Stimulated activated CD8-positive, alpha-beta memory T cell treated with anti-CD3 and anti-CD28 coated beads, Interleukin-7, amount 100 ng/mL, for 48 hours (primary cell): ENCODE results near the gene RBP4.

Source experiments
- DNase-seq, 2 donors: peaks; one replicate each; pipeline ENCODE4 v3.0.0-alpha.2; 2020; ENCODE audit warnings: low read depth in 1 of 2; ENCODE audit errors: extremely low read depth in 1 of 2

The RBP4 gene

DNA sequence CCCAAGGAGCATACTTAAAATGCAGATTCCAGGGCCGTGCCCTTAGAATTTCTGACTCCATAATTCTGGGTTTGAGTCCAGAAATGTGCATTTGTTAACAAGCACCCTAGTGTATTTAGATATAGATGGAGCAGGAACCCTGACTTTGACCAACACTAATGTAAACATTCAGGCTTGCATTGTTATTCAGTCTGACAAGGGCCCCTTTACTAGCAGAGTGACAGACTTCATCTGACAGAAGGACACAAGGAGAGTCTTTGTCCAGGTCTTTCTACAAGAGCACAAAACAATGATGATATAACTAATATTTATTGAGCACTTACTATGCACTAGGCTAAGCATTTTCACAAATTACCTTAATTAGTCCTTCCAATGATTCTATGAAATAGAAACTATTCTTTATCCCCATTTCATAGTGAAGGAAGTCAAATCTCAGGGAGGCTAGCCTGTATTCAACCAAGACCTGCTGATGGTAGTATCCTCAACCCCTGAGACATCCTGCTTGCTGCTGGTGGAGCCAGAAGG lies 3.9 kb downstream of the RBP4 start:
- DNase-seq = no peak

DNA sequence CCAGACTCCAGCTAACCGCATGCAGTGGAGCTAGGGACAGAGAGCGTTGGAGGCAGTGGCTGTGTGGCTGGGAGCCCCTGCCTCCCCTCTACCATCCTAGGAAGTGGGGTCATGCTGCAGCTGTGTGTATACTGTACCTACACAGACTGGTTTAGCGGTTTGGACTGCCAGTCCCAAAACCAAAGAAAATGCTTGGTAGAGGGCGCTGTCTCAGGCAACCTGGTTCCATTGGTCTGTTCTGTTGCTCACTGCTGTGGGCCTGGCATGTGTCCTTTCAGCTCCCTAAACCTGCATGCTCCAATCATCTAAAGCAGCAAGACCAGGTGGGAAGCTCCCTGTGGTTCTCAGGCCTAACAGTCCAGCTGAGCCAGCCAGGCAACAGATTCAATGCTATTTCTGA lies 4.5 kb downstream of the RBP4 start:
- DNase-seq = no peak

DNA sequence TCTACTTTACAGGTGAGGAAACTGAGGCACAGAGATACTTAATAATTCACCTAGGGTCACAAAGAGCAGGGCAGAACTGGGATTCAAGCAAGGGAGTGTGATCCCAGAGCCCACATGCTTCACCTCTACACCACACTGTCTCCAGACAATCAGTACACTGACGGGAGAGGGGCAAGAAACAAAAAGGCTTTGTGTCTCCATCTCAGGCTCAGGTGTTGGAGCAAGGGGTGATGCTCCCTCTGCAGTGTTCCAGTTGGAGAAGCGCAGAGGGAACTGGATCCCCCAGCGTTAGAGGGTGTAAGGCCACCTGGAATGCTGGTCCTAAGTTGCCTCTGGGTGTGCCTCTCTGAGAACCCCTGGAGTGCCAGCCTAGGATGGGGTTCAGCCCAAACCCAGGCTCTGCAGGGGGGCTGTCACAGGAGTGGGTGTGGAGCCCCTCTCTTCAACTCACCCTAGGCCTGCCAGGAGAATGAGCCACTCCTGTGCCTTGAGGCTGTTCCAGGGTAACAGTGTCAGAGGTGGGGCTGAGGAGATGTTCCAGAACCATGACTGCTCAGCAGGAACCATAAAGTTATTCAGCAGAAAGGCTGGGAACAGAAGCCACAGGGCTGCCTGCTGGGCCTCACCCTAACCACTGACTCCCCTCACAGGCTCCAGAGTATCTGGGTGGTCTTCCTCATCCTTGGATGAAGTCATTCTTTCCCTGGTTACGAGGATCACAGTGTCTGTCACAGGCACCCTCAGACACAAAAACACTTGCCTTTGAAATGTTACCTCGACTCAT lies 5.5 kb downstream of the RBP4 start:
- no peak for DNase-seq

DNA sequence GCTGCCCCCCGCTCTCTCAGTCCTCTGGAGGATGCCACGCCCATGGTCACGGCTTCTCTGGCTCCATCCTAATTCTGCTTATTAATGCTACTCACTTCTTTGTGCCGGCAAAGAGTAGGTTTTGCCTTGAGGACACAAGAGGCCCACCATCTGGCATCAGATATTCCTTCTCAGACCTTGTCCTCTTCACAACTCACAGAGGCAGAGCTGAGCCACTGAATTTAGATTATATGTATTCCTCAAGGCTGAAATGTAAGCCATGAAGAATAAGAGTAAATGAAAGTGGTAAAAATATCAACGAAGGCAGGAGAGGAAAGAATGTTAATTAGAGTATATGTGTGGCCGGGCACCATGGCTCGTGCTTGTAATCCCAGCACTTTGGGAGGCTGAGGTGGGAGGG lies 6.5 kb downstream of the RBP4 start:
- DNase-seq = no peak

DNA sequence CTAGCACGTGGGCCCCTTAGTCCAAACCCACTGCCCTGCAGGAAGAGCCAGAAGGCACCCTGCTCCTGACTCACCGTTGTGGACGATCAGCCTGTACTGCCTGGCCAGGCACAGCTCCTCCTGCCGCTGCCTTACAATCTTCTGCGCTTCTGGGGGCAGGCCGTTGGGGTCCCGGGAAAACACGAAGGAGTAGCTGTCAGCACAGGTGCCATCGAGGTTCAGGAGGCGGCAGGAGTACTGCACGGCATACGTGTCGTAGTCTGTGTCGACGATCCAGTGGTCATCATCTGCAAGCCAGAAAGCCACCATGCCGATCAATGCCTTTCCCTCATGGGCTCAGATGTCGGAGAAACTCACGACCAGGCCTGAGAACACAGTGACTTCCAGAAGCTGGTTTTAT lies 7.3 kb downstream of the RBP4 start:
- DNase-seq = no peak

DNA sequence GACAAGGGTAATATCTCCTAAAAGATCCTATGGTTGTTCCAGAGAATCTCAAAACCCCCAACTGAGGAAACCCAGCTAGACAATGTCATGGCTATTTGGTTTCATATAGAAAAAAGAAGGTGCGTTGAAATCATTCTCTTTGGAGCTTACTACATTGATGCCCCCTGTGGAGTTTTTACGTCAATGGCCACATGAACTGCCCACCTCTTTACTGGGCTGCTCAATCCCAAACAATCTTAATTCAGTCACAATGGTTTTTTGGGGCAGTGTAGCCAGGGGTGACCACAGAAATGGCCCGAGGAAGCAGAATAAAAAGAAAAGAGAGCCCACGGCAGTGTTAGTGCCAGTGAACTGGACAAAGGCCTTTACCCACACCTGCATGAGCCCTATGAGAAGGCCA lies 7.8 kb downstream of the RBP4 start:
- no peak for DNase-seq

DNA sequence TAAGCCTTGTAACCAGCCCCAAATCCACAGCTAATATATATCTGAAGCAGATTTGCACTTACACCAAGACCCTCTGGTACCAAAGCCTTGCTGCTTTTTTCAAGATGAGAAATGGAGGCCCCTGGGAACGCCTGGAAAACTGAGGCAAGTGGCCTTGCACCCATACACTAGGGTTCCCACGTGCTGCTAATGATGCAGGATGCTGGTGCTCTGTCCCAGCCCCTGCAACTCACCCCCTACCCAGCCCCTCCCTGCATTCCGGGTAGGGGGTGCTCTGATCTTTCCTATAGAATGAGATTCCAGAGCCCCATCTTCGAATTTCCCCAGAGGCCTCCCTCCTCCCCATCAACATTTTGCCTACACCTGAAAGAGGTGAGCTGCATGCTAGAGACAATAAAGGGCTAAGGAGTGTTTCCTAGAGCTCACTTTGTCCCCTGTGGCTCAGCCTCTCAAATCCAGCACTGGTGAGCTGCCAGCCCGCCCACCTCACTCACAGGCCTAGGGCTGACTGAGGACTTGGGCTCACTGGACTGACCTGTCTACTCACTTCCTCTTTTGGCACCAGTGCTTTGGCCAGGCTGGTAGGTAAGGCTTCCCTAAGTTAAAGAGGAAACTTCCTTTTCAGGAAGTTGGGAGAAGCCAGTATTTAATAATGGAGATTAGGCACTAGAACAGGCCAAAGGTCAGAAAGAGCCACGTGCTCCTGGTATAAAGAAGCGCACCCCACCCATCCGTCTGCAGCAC lies 9.8 kb downstream of the RBP4 start:
- no peak for DNase-seq

DNA sequence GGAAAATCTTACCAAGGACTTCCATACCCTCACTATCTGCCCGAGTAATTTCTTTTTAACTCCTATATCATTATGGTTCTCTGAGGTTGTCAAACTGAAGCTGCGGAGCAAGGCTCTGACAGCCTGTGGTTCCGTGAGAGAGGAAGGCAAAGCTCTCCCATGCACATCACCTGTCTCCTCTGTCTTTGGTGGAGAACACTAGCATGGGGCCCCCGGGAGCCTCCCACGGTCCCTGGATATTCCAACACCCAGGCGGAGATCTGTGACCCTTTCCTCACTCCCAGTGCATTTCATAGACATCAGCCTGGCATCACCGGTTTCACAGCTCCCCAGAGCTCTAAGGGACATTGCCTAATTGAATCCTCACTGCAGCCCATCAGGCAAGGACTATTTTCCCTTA lies 10.4 kb downstream of the RBP4 start:
- no peak for DNase-seq

DNA sequence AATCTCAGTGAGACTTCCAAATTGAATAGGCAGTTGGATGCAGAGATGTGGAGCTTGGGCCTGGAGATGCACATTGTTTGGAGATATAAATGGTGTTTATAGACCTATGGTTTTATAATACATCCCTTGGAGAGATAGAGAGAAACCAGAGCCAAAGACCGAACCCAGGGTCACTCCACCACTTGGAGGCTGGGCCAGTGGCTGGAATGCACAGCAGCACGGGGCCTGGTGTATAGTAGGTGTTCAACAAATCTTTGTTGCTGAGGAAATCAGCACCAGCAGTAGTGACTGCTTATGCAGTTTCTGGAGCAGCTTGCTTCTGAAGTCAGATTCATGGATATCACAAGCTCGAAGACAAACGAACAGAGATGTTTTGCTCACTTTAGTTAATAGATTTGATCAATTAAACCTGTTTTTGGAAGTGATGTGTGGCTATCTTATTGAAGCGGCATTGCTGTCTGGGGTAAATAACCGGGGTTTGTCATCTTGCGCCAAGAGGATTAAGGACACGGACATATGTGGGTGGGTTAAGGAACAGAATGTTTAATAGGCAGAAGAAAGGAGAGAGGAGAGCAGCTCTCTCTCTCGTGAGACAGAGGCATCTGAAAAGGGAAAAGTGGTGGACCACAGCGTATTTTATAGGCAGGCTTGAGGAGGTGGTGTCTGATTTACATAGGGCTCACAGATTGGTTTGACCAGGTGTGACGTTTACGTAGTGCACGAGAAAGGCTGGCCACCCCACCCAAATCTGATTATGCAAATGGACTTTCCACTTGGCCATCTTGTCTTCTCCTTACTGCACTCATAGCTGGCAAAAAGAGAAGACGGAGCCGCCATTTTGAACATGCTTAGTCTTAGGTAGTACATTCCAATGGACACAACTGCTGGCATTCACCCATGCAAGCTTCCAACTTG lies 11.1 kb downstream of the RBP4 start:
- DNase-seq = no peak

DNA sequence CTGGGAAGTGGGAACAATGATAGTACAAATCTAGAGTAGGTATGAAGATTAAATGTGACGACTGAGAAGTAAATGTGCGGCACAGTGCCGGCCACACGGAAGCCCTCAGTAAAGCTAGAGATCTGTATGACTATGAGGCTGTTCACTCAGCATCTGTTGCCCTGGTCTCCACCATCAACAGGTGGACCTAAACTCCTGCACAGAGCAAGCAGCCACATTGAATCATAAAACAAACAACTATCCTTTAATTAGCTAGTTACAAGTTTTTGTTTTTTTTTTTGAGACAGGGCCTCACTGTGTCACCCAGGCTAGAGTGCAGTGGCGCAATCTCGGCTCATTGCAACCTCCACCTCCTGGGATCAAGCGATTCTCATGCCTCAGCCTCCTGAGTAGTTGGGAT lies 16.6 kb downstream of the RBP4 start:
- DNase-seq = no peak

DNA sequence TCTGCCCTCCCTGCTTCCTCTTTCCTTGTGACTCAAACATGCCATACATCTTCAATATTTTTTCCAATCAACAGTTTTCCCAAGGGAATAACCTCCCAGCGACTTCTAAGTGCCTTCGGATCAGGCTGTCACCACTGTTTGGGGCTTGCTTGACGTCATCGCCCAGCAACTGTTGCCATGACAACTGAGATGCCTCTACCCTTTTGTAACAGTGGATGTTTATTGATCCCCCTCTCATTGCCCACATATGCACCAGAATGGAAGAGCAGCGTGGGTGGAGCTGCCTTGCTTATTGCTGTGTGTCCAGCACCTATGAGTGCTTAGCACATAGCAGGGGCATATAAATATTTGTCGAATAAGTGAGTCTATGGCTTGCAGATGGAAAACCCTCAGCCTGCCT lies 20.2 kb downstream of the RBP4 start:
- no peak for DNase-seq

DNA sequence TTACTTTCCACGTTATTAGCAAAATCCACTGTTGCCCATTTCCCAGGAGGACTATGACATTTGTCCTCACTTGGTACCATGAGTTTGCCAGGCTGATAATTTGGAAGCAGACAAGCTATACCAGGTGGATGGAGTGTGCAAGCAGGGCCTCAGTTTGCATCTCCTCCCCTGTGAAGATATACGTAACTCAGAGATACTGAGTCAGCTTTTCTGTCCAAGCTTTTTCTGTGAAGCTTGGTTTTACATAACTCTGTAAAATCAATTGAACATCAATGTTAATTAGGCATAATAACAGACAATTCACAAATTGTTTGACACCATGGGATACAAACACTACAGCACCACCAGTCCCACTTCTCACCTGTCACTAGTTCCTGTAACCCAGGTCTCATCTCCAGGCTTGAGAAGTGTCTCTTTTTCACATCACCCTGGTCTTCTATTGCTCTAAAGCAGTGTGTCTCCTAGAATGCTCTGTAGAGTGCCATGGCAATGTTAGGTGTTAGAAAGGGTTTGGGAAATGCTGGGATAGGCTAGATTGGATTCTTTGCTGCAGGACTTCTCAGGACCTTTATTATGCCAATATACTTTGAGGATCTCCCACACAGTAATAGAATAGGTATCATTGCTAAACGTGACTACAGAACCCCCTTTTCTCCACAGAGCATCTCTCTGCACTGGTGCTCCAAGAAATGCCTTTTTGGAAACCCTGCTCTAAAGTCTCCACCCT lies 20.9 kb downstream of the RBP4 start:
- DNase-seq = no peak

DNA sequence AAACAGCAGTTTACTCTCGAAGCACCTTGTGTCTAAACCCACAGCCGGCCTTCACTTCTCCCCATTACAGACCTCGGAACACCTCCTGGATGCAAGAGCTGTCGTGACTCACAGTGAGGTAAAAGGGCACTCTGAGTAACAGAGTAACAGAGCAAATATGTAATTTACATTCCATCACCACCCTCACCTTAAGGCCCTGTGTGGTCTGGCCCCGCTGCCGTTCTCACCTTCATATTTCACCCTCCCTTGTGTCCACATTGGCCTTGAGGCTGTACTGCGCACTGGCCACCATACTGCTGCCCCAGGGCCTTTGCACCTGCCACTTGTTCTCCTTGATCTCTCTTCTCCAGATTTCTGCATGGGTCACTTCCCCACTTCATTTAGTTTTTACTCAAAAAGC lies 21.9 kb downstream of the RBP4 start:
- no peak for DNase-seq

DNA sequence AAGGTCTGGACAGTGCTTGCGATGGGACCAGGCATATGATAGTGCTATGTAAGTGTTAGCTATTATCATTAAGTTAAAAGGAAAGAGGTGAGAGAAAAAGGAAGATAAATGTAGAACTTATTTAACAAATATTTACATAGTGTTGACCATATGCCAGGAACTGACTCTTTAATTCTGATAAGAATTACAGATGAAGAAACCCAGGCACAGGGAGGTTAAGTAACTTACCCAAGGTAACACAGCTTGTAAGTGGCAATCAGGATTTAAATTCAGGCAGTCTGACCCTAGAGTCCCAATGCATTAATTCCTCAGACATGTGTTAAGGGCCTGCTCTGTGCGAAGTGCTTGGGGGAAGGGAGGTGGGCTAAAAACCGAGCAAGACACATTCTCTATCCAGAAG lies 23.5 kb downstream of the RBP4 start:
- DNase-seq = no peak

DNA sequence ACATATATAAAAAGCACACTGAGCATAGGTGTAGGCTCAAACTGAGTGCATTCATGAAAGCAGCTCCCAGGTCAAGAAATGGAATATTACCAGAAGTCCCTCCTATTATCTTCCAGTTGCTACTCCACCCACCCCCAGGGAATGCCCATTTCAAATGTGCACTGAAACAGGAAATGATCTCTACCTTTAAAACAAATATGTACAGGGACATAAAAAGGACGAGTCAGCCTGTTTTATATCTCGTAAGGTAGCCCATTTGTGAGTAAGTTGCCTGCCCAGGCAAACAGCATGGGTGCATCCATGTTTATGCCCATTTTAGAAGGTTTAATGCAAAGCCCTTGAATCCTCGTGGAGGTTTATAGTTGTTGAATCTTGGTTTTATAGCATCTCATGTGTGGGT lies 24.1 kb downstream of the RBP4 start:
- no peak for DNase-seq

DNA sequence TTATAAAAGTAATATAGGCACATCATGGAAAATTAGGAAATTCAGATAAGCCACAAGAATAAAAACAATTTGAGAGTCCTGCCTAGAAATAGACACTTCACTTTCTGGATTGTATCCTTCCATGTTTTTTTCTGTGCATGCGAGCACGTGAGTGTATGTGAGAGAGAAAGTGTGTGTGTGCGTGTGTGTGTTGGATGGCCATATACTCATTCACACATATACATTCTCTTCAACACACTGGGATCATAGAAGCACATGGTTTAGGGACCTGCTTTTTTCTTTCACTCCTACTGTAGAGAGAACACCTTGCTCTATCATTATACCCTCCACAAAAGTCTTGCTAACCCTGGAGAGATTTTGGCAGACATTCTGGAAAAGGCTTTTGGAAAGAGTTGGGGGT lies 27.1 kb downstream of the RBP4 start:
- DNase-seq = no peak

DNA sequence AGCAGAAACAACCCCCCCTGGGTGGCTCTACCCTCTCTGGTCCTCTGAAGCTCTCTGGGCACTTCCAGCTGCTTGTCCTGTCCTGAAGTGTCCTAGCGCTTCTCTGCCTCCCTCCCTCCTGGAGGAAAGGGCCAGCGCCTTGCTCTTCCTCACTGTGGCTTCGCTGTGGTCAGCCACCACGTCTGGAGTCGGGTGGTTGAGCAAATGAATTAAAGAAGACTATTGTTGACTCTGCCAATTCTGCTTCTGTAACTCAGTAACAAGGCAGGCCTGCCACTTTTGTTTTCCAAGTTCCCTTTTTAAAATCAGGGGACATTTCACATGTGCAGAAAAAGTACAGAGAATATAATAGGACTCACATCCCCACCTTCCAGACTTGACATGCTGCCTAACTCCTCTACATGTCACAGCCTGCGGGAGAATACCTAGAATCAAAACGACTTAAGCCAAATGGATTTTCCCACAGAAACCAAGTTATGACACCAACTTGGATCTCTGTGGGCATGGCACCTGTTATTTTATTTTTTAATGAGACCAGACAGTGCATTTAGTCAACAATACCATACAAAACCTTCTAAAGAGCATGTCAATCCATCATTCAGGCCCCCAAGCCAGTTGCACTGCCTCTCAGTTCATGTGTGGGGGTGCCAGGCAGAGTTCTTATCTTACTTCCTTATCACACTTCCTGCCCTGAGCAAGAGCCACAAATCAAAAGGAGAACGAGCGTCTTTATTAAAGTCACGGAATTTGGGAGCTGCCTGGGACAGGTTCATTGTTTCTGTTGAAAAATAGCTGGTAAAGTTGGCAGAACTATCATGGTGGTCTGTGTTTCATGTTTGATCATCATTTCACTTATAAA lies 27.8 kb downstream of the RBP4 start:
- DNase-seq = no peak

DNA sequence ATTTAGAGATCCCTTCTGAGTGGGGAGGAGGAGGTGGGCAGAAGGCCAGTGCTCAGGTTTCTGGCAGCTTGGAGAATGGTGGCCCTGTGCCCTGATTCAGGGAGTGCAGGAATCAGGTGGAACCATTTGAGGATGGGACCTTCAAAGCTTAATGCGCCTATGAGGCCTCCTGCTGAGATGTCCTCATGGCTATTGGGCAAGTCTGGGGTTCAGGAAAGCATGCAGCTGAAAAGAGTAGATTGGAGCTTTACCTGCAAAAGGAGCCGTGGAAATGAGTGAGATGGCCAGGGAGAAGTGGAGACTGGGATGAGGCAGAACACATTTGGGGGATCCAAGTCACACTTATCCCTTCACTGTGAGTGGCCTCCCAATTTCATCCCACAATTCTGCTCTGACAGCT lies 28.4 kb downstream of the RBP4 start:
- no peak for DNase-seq

DNA sequence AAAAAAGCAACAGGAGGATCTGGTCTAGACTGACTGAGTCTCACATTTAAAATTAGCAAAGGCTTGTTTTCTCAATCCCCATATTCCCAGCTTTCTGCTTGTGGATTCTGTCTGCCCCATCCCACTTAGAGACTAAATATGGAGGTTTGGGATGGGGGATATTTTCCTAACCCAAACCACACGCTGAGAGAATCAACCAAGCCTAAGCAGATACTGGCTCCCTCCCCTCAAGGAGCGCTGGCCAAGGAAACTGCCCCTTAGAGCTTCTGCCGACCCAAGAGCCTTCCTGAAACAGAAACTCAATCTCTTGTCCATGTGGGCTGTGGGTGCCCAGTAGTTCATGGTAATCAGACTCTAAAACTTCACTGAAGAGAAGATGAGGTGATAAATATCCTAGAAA lies 30.7 kb downstream of the RBP4 start:
- DNase-seq = no peak

DNA sequence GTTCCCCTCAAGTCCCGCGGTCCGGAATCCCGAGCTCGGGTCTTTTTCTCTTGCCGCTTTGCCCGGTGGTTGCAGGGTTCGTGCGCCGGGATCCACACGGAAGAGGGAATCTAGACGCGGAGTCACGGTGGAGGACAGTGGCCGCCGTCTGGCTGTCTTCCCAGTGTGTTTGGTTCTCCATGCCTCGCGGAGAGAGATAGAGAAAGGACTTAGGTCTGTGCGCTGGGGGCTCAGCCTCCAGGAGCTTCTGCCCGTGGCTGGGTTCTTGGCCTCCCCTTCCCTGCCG lies 33.0 kb downstream of the RBP4 start:
- DNase-seq = no peak
